CD4-positive, alpha-beta T cell treated with Interleukin-6 for 4 hours (primary cell): ENCODE data around the gene TMOD3.

ENCODE experiments used
- DNase-seq: peaks from one replicate; pipeline ENCODE4 v3.0.0-alpha.2; 2020; ENCODE audit warnings: mixed read lengths

The TMOD3 gene

GRCh38 chr15:51912528-51912927 lies 83.1 kb downstream of the TMOD3 start:
- DNase-seq, result no peak

GRCh38 chr15:51917493-51917892 lies 88.0 kb downstream of the TMOD3 start:
- no peak for DNase-seq

- DNase-seq, result no peak
Observed at GRCh38 chr15:51924156-51925068, 95.0 kb downstream of the TMOD3 start.

- no peak for DNase-seq
Observed at GRCh38 chr15:51926809-51927208, 97.4 kb downstream of the TMOD3 start.

GRCh38 chr15:51931016-51931415 lies 101.6 kb downstream of the TMOD3 start:
- DNase-seq, result no peak

GRCh38 chr15:51931638-51932037 lies 102.2 kb downstream of the TMOD3 start:
- no peak for DNase-seq

- no peak for DNase-seq
Observed at GRCh38 chr15:51932161-51932560, 102.7 kb downstream of the TMOD3 start.

- no peak for DNase-seq
Observed at GRCh38 chr15:51935466-51936104, 106.1 kb downstream of the TMOD3 start.

GRCh38 chr15:51936105-51936478 lies 106.6 kb downstream of the TMOD3 start:
- no peak for DNase-seq

GRCh38 chr15:51938286-51938685 lies 108.8 kb downstream of the TMOD3 start:
- DNase-seq, result no peak

GRCh38 chr15:51939216-51939615 lies 109.8 kb downstream of the TMOD3 start:
- no peak for DNase-seq

- DNase-seq, result no peak
Observed at GRCh38 chr15:51947124-51947523, 117.7 kb downstream of the TMOD3 start.

GRCh38 chr15:51952805-51953204 lies 123.4 kb downstream of the TMOD3 start:
- no peak for DNase-seq

- DNase-seq, result no peak
Observed at GRCh38 chr15:51955504-51955903, 126.1 kb downstream of the TMOD3 start.
